ENCODE measurements around the gene SMIM3.

SMIM3 gene

DNA sequence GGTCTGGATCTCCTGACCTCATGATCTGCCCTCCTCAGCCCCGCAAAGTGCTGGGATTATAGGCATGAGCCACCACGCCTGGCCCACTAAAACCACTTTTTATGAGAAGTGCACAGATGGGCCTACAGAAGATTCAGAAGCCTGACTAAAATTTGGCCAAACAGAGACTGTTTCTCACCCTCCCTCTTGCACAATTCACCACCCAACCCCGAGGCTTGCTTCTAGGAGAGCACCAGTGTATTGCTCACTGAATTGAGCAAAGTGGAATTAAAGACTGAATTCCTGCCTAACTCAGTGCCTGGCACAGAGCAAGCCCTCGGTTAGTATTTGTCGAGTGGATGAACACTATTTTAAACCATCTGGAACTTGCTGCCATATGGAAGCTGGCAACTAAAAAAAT lies 16.3 kb upstream of the SMIM3 start:
- TF ChIP-seq, protein P1, sequence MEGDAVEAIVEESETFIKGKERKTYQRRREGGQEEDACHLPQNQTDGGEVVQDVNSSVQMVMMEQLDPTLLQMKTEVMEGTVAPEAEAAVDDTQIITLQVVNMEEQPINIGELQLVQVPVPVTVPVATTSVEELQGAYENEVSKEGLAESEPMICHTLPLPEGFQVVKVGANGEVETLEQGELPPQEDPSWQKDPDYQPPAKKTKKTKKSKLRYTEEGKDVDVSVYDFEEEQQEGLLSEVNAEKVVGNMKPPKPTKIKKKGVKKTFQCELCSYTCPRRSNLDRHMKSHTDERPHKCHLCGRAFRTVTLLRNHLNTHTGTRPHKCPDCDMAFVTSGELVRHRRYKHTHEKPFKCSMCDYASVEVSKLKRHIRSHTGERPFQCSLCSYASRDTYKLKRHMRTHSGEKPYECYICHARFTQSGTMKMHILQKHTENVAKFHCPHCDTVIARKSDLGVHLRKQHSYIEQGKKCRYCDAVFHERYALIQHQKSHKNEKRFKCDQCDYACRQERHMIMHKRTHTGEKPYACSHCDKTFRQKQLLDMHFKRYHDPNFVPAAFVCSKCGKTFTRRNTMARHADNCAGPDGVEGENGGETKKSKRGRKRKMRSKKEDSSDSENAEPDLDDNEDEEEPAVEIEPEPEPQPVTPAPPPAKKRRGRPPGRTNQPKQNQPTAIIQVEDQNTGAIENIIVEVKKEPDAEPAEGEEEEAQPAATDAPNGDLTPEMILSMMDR (IDR thresholded peaks at IDR 0.05): no peak

DNA sequence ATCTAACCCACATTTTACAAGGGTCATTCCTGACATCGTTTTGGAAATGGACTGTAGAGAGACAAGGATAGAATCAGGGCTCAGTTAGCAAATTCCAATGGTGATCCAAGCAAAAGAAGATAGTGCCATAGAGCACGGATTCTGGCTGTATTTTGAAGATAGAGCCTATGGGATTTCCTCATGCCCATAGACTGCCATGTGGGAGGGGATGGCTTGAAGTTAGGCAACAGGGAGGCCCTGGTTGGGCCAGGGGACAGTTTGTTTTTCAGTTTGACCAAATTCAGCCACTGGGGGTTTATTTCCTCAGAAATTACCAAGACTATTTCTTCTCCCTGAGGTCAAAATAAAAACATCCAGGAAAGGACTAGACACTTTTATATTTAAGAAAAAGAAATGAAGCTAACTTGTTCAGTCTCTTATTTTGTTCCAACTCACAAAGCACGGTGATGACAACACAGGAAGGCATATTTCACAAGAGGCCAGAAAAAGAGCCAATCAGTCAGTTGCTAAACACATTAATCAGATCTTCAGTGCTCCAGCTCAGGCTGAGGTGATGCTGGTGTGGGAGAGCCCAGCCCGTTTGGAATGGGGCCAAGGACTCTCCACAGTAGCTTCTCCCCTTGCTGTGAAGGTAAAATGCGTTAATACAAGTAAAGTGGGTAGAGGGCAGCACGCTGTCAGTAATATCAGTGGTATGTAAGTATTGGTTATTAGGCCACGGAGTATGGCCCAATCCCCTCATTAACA lies 15.4 kb upstream of the SMIM3 start:
- TF ChIP-seq, protein P1 (IDR thresholded peaks at IDR 0.05): no peak

DNA sequence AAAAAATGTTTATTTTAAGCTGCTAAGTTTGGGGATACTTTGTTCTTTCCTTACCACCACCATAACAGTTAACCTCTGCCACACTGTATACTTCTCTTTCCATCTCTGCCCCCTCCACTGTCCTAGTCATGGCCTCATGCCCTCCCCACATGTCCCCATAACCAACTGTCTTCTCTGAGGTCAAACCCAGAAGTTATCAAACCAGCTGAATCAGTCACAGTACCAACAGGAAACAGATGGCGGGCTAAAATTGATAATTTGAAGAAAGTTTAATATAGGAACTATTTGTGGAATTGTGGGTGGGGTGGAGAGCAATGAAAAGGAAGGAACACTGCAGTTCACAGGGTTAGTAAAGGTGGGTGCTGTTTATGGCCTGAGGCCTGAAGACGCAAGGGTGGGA lies 14.0 kb upstream of the SMIM3 start:
- TF ChIP-seq, protein P1 (IDR thresholded peaks at IDR 0.05): no peak

DNA sequence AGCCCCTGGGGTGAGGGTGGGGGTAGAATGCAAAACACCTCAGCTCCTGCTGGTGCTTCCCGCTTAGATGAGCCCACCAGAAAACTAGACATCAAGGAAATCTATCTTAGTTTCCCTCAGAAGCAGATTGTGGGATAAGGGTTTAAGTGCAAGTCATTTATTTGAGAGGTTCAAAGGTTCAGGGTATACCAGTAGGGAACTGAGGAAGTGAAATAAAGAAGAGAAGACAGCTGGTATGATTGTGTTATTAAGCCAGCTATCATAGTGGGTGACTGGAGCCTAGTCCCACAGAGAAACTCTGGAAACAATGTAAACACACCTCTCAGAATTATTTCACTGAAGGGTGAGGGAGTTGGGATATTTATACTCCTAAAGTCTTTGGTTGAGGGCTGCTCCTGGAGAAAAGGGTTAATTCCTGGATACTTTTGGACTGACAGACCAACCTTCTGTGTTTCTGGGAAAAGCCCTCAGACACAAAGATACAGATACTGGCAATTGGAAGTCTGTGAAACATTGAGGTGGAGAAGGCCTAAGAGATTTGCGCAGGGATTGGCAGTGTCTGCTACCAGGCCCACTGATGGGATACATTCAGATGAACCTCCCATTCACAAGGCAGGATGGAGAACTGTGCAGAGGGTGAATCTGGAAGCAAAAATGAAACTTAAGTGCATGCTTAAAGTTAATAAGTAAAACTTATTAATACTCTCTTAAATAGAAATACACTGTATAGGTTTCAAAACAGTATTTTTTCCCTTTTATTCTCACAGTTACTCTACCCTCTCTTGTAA lies 13.4 kb upstream of the SMIM3 start:
- TF ChIP-seq, protein P1 (IDR thresholded peaks at IDR 0.05): no peak

DNA sequence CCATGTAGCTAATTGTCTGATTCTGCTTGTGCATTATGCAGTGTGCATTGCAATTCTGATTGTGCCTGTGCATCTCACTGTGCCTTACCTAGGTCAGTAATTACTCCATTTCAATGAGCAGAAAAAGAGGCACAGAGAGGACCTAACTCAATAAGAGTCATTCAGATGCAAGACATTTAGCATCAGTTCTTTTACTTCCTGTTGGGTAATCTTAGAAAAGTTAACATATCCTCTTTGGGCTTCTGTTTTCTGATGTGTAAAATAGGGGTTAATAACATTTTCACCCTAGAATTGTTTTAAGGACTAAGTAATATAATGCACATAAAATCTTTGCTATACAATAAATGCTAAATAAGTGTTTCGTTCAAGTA lies 12.8 kb upstream of the SMIM3 start:
- TF ChIP-seq, protein P1 (IDR thresholded peaks at IDR 0.05): no peak

DNA sequence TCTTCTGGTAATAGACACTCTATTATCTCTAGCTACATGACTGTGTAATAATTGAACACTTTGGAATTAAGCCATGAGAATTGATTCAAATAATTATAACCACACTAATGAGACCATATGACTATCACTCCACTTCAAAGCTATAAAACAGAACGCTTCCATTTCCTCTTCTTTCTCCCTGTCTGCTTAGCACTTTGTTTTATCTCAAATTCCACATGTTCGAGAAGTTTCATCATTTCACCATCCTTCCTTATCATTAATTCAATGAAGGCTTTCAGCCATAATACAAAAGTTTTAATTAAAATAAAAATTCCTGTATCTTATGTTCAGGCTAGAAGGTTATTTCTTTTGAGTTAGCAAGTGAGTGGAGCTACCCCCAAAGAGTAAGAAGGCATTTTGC lies 12.3 kb upstream of the SMIM3 start:
- TF ChIP-seq, protein P1 (IDR thresholded peaks at IDR 0.05): no peak

DNA sequence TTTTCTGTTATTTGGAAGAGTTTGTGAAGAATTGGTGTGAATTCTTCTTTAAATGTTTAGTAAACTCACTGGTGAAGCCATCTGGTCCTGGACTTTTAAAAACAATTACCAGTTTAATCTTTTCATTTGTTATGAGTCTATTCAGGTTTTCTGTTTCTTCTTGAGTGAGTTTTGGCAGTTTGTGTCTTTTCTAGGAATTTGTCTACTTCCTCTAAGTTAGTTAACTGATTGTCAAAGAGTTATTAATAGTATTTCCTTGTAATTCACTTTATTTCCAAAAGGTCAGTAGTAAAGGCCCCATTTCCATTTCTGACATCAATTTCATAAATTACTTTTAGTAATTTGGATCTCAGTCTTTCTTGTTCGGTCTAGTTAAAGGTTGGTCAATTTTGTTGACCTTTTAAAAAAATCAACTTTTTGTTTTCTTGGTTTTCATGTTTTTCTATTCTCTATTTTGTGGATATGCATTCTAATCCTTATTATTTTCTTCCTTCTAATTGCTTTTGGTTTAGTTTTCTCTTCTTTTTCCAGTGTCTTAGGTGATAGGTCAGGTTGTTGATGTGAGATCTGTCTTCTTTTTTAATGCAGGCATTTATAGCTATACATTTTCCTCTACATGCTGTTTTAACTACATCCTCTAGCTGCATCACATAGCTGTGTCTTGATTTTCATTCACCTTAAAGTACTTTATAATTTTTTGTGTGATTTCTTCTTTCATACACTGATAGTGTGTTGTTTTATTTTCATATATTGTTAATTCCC lies 7.3 kb upstream of the SMIM3 start:
- TF ChIP-seq, protein P1 (IDR thresholded peaks at IDR 0.05): no peak
